ENCODE data around the gene ARHGAP10. TPM values are rescaled to one million over a fixed set of nuclear protein-coding genes. Genes with fewer than 3 reads are reported as not detected.

ARHGAP10 gene
- total and polyA plus RNA-seq, 10 of the 15 experiments (the other 5 are each of a cell fraction or from before 2014, with no cell fraction given) = 1.3 to 25.8 (median 17.2) TPM

- in situ Hi-C loops (cut with MboI) = no loop called here
- H3K9ac ChIP-seq (ENCODE audit: control insufficient read depth, insufficient read depth, low read length) = no peak overlapping the region
Measured at GRCh38 chr4:147769386-147769785, 37.5 kb downstream of the ARHGAP10 start.

More at GRCh38 chr4:147769386-147769785, 37.5 kb downstream of the ARHGAP10 start:
- SMC1A ChIA-PET (ENCODE audit: uncharacterized antibody, unreplicated experiment) = interaction anchor here (0.6 to 1.7 kb wide), 5 partner anchors 9 to 97 kb away, joined by 3 to 9 read pairs (median 3); no protein-coding TSS in a partner anchor
- CTCF ChIA-PET = no interaction called here
- peak; percentile 37; the same call in 2 of the 3 replicates for ATAC-seq
- RAD21 ChIA-PET (ENCODE audit: unreplicated experiment) = no interaction called here
- peaks cover 60% of the 10 kb centered on the region for H3K79me2 ChIP-seq (ENCODE audit: control insufficient read depth, insufficient read depth, low read length)
- no peak overlapping the region; the same call in 1 of the 2 replicates for H3K27ac ChIP-seq (ENCODE audit: control insufficient read depth, insufficient read depth)
- H2AFZ ChIP-seq (ENCODE audit: control insufficient read depth, low read depth, low read length) = no peak overlapping the region
- peaks cover 0 to 5% of the 10 kb centered on the region in 2 experiments; a peak in 2 of 4 replicates for H3K36me3 ChIP-seq (ENCODE audit: control insufficient read depth in 2 of 2, insufficient read depth in 2 of 2, low read length in 1 of 2)
- TF ChIP-seq NFYB (IDR thresholded peaks at IDR 0.05; ENCODE audit: insufficient read depth, low read depth, low read length) (no peak), NFIC (IDR thresholded peaks at IDR 0.05; ENCODE audit: low read depth, low read length) (0 out of 2 replicates have a peak, but pooled peaks have one; percentile 24), RAD51 (IDR thresholded peaks at IDR 0.05) (no peak), ETV6 (conservative IDR thresholded peaks at IDR 0.05 in 1 of 2, IDR thresholded peaks at IDR 0.05 in 1 of 2; ENCODE audit: borderline replicate concordance in 1 of 2, low read depth in 1 of 2) (no peak), JUNB (IDR thresholded peaks at IDR 0.05) (peak; percentile 24), CTCF (IDR thresholded peaks at IDR 0.05 in 2 of 3, conservative IDR thresholded peaks at IDR 0.05 in 1 of 3; ENCODE audit: control insufficient read depth in 2 of 3, extremely low read depth in 1 of 3, insufficient read depth in 1 of 3, low read depth in 3 of 3, low read length in 3 of 3) (no peak), POU2F2 (IDR thresholded peaks at IDR 0.05; ENCODE audit: borderline replicate concordance, low read depth, low read length) (no peak), RBBP5 (conservative IDR thresholded peaks at IDR 0.05) (no peak)
- no peak overlapping the region for H3K4me2 ChIP-seq (ENCODE audit: control insufficient read depth, insufficient read depth)
- FAIRE-seq = no peak
- POLR2A ChIA-PET = interaction anchor here (1.1 kb wide), 1 partner anchor 30 kb away, joined by 3 read pairs; no protein-coding TSS in a partner anchor
- intact Hi-C loops (cut with micrococcal nuclease; ENCODE audit: unreplicated experiment) = no loop called here
- no peak overlapping the region for H3K4me3 ChIP-seq
- WGBS (ENCODE audit: insufficient coverage, insufficient replicate concordance, low lambda C conversion rate, missing lambda C conversion rate) = 37% methylated on average over 4 of the region's 4 CpGs
- BruUV-seq (replicated peaks) = no TSS peak
- H3K4me1 ChIP-seq (ENCODE audit: control insufficient read depth, insufficient read depth, low read length) = peaks cover 18% of the 10 kb centered on the region
- DNase-seq (ENCODE audit: low read depth, low spot score) = no peak
- no peaks in the 10 kb centered on the region for H3K27me3 ChIP-seq (replicated peaks in 1 of 2; ENCODE audit: control insufficient read depth in 2 of 2, insufficient read depth in 2 of 2, low read length in 1 of 2)
- no peaks in the 10 kb centered on the region for H4K20me1 ChIP-seq (ENCODE audit: control insufficient read depth, insufficient read depth)
- no peaks in the 10 kb centered on the region; the same call in 2 of the 3 replicates for H3K9me3 ChIP-seq (replicated peaks; ENCODE audit: control insufficient read depth, insufficient read depth, low read length)

All from GM12878 (cell line).